Bronchial epithelial cell (primary cell): ENCODE data around the gene ACOXL. TPM values are rescaled to one million over a fixed set of nuclear protein-coding genes. Genes with fewer than 3 reads are reported as not detected.

ENCODE experiments used
- DNase-seq: peaks from one replicate; pipeline ENCODE4 v3.0.0-alpha.2; 2010; ENCODE audit warnings: low read depth
- FAIRE-seq: peaks from 2 replicates; lab custom pipeline; 2011; peaks lifted over from hg19 to GRCh38; lab: Jason Lieb, UNC
- H3K27me3 ChIP-seq: 2 replicates; pipeline ENCODE4 v1.5.1; 2011; ENCODE audit warnings: low read length; ENCODE audit not compliant: control insufficient read depth, insufficient read depth
- H3K36me3 ChIP-seq: 2 replicates; pipeline ENCODE4 v1.5.1; 2011; ENCODE audit warnings: low read length; ENCODE audit not compliant: control insufficient read depth, insufficient read depth
- H3K4me3 ChIP-seq: 2 replicates; pipeline ENCODE4 v1.5.1; 2011; ENCODE audit warnings: mild to moderate bottlenecking, low read depth, low read length, control low read depth
- total RNA-seq: library from RNA; depleted of rRNA; stranded (reverse); fragments of >200 nt; gene quantifications from 2 replicates; pipeline ENCODE4 v1.2.1, GENCODE V29; 2014
- TF ChIP-seq, protein P1 (sequence below): IDR thresholded peaks from 2 replicates; pipeline ENCODE4 v1.5.1; 2011; ENCODE audit warnings: mild to moderate bottlenecking, moderate library complexity, low read length, control low read depth, inconsistent platforms; ENCODE audit not compliant: insufficient read depth, severe bottlenecking

The ACOXL gene
- total RNA-seq, 1 donor from 2014 or later: not detected

- FAIRE-seq: no peak
- peaks cover 2% of the 10 kb centered on the region for H3K27me3 ChIP-seq
- TF ChIP-seq, protein P1, sequence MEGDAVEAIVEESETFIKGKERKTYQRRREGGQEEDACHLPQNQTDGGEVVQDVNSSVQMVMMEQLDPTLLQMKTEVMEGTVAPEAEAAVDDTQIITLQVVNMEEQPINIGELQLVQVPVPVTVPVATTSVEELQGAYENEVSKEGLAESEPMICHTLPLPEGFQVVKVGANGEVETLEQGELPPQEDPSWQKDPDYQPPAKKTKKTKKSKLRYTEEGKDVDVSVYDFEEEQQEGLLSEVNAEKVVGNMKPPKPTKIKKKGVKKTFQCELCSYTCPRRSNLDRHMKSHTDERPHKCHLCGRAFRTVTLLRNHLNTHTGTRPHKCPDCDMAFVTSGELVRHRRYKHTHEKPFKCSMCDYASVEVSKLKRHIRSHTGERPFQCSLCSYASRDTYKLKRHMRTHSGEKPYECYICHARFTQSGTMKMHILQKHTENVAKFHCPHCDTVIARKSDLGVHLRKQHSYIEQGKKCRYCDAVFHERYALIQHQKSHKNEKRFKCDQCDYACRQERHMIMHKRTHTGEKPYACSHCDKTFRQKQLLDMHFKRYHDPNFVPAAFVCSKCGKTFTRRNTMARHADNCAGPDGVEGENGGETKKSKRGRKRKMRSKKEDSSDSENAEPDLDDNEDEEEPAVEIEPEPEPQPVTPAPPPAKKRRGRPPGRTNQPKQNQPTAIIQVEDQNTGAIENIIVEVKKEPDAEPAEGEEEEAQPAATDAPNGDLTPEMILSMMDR: no peak
- H3K36me3 ChIP-seq: no peaks in the 10 kb centered on the region
- no peak for DNase-seq
- no peak overlapping the region for H3K4me3 ChIP-seq
These were observed 108.1 kb downstream of the ACOXL start for GRCh38 chr2:110840508-110840907.

- TF ChIP-seq, protein P1: no peak
- H3K27me3 ChIP-seq: peaks cover 2% of the 10 kb centered on the region
- H3K36me3 ChIP-seq: no peaks in the 10 kb centered on the region
- FAIRE-seq (no peak), DNase-seq (peak; percentile 62)
- H3K4me3 ChIP-seq: no peak overlapping the region
These were observed 109.7 kb downstream of the ACOXL start for GRCh38 chr2:110842048-110842447.

- no peak overlapping the region for H3K4me3 ChIP-seq
- FAIRE-seq: no peak
- TF ChIP-seq, protein P1: no peak
These were observed 111.1 kb downstream of the ACOXL start for GRCh38 chr2:110843496-110843895.

DNA sequence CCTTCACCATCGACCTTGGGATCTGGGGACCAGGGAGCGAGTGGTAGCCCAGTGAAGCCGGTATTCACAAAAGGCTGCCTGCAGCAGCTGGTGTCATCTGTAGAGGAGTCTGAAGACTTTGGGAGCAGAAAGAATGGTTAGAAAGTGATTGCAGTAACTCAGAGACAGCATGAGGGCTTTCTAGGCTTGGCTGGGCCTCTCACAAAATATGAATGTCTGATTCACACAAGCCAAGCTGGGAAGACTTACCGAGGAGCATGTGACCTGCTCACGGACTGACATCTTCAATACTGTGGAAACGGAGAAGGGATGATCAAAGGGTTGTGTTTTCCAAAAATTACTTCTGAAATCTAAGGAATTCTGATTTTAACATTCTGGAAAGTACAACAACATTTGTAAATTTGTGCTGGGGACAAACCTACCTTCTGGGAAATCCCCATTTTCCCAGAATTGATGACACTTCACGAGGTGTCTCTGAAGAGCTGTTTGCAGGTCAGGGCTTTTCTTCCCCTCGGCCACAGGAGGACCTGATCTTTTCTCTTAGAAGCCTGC is 111.7 kb downstream of the ACOXL start:
- no peak for DNase-seq
- Histone ChIP-seq H3K36me3 (no peaks in the 10 kb centered on the region), H3K4me3 (no peak overlapping the region), H3K27me3 (peaks cover 2% of the 10 kb centered on the region)
- TF ChIP-seq, protein P1: no peak
- no peak for FAIRE-seq

More at GRCh38 chr2:110843496-110843895, 111.1 kb downstream of the ACOXL start:
- Histone ChIP-seq H3K27me3 (peaks cover 2% of the 10 kb centered on the region), H3K36me3 (no peaks in the 10 kb centered on the region)
- no peak for DNase-seq

GRCh38 chr2:110847651-110848050 is 115.3 kb downstream of the ACOXL start:
- Histone ChIP-seq H3K4me3 (no peak overlapping the region), H3K36me3 (no peaks in the 10 kb centered on the region), H3K27me3 (no peaks in the 10 kb centered on the region)
- no peak for FAIRE-seq
- DNase-seq: no peak
- TF ChIP-seq, protein P1: no peak

GRCh38 chr2:110848071-110848470 is 115.7 kb downstream of the ACOXL start:
- TF ChIP-seq, protein P1: no peak
- DNase-seq: no peak
- Histone ChIP-seq H3K36me3 (no peaks in the 10 kb centered on the region), H3K4me3 (no peak overlapping the region), H3K27me3 (no peaks in the 10 kb centered on the region)
- no peak for FAIRE-seq
